Activated CD8-positive, alpha-beta memory T cell treated with anti-CD3 and anti-CD28 coated beads for 48 hours (primary cell): ENCODE results near the gene SUPT5H.

Experiments
- DNase-seq, 3 experiments: peaks; one replicate each; pipeline ENCODE4 v3.0.0-alpha.2; 2020; ENCODE audit warnings: low read depth in 2 of 3, low spot score in 2 of 3

SUPT5H gene

GRCh38 chr19:39518975-39519374, 73.6 kb downstream of the SUPT5H start:
- DNase-seq = no peak

GRCh38 chr19:39520541-39521484, 75.4 kb downstream of the SUPT5H start:
- no peak for DNase-seq

GRCh38 chr19:39524495-39524894, 79.1 kb downstream of the SUPT5H start:
- DNase-seq = no peak

- DNase-seq = no peak
These were observed 79.8 kb downstream of the SUPT5H start for GRCh38 chr19:39525205-39525604.
